SK-N-SH treated with all-trans-retinoic acid at 6 μM for 48 hours (cell line): Measurements from ENCODE around the gene PPP1R12A.

Source experiments
- ATAC-seq: fragments of 200-7000 bp; cut with Tn5 transposase; 3 replicates; pipeline ENCODE4 v1.9.1; 2020; ENCODE audit warnings: mild to moderate bottlenecking, moderate library complexity
- ARNTL ChIP-seq: fragments of 450-650 bp; formaldehyde crosslinking; IDR thresholded peaks from 2 replicates; pipeline ENCODE4 v1.5.0; 2020; ENCODE audit warnings: low read depth, mild to moderate bottlenecking, moderate library complexity, borderline replicate concordance
- BACH2 ChIP-seq: fragments of 250-450 bp; sonication (Bioruptor Pico); IDR thresholded peaks from 2 replicates; pipeline ENCODE4 v1.9.0; 2021; ENCODE audit warnings: mild to moderate bottlenecking, borderline replicate concordance
- CSDC2 ChIP-seq: fragments of 250-450 bp; sonication (Bioruptor Pico); IDR thresholded peaks from 2 replicates; pipeline ENCODE4 v1.5.0; 2020; ENCODE audit warnings: mild to moderate bottlenecking, moderate library complexity
- ESRRG ChIP-seq: fragments of 250-450 bp; sonication (Bioruptor Pico); IDR thresholded peaks from 2 replicates; pipeline ENCODE4 v1.6.1; 2021; ENCODE audit warnings: mild to moderate bottlenecking
- GLIS3 ChIP-seq: fragments of 250-450 bp; sonication (Bioruptor Pico); IDR thresholded peaks from 2 replicates; pipeline ENCODE4 v1.5.0; 2020; ENCODE audit warnings: mild to moderate bottlenecking, moderate library complexity
- ISL1 ChIP-seq: fragments of 250-450 bp; sonication (Bioruptor Pico); IDR thresholded peaks from 2 replicates; pipeline ENCODE4 v2.1.2; 2022; ENCODE audit warnings: mild to moderate bottlenecking, moderate library complexity
- OSR1 ChIP-seq: fragments of 250-450 bp; sonication (Bioruptor Pico); IDR thresholded peaks from 2 replicates; pipeline ENCODE4 v1.8.0; 2022; ENCODE audit warnings: moderate library complexity, mild to moderate bottlenecking, inconsistent platforms
- RARB ChIP-seq: fragments of 250-450 bp; sonication (Bioruptor Pico); IDR thresholded peaks from 2 replicates; pipeline ENCODE4 v1.8.0; 2021; ENCODE audit warnings: mild to moderate bottlenecking, moderate library complexity
- TCF4 ChIP-seq: fragments of 250-450 bp; sonication (Bioruptor Pico); IDR thresholded peaks from 2 replicates; pipeline ENCODE4 v1.8.0; 2021; ENCODE audit warnings: mild to moderate bottlenecking, moderate library complexity, borderline replicate concordance
- TOX ChIP-seq: fragments of 250-450 bp; sonication (Bioruptor Pico); IDR thresholded peaks from 2 replicates; pipeline ENCODE4 v1.8.0; 2021; ENCODE audit warnings: mild to moderate bottlenecking, moderate library complexity, borderline replicate concordance
- ZC3H10 ChIP-seq: fragments of 250-450 bp; sonication (Bioruptor Pico); IDR thresholded peaks from 2 replicates; pipeline ENCODE4 v1.5.1; 2021; ENCODE audit warnings: mild to moderate bottlenecking, moderate library complexity
- ZFP3 ChIP-seq: fragments of 250-450 bp; sonication (Bioruptor Pico); IDR thresholded peaks from 2 replicates; pipeline ENCODE4 v1.5.0; 2020; ENCODE audit warnings: mild to moderate bottlenecking, moderate library complexity
- ZNF565 ChIP-seq: fragments of 450-650 bp; formaldehyde crosslinking; conservative IDR thresholded peaks from 2 replicates; pipeline ENCODE4 v1.5.0; 2020; ENCODE audit warnings: low read depth, mild to moderate bottlenecking, moderate library complexity
- ZNF8 ChIP-seq: fragments of 450-650 bp; formaldehyde crosslinking; IDR thresholded peaks from 2 replicates; pipeline ENCODE4 v1.5.0; 2020; ENCODE audit warnings: mild to moderate bottlenecking, moderate library complexity
- TF ChIP-seq, protein P1 (sequence below): fragments of 250-450 bp; sonication (Bioruptor Pico); IDR thresholded peaks from 2 replicates; pipeline ENCODE4 v1.5.1; 2020; ENCODE audit warnings: low read depth, mild to moderate bottlenecking, moderate library complexity
- TF ChIP-seq, protein P2 (sequence below): fragments of 250-450 bp; sonication (Bioruptor Pico); IDR thresholded peaks from 2 replicates; pipeline ENCODE4 v1.5.0; 2020; ENCODE audit warnings: mild to moderate bottlenecking, moderate library complexity
- TF ChIP-seq, protein P3 (sequence below): fragments of 250-450 bp; sonication (Bioruptor Pico); IDR thresholded peaks from 2 replicates; pipeline ENCODE4 v1.8.0; 2021; ENCODE audit warnings: low read depth, mild to moderate bottlenecking, moderate library complexity, borderline replicate concordance
- TF ChIP-seq, protein P4 (sequence below): fragments of 250-450 bp; sonication (Bioruptor Pico); IDR thresholded peaks from 2 replicates; pipeline ENCODE4 v1.5.1; 2021; ENCODE audit warnings: mild to moderate bottlenecking, moderate library complexity
- TF ChIP-seq, protein P5 (sequence below): fragments of 250-450 bp; sonication (Bioruptor Pico); IDR thresholded peaks from 2 replicates; pipeline ENCODE4 v1.8.0; 2020; ENCODE audit warnings: mild to moderate bottlenecking, moderate library complexity, borderline replicate concordance

PPP1R12A gene

DNA sequence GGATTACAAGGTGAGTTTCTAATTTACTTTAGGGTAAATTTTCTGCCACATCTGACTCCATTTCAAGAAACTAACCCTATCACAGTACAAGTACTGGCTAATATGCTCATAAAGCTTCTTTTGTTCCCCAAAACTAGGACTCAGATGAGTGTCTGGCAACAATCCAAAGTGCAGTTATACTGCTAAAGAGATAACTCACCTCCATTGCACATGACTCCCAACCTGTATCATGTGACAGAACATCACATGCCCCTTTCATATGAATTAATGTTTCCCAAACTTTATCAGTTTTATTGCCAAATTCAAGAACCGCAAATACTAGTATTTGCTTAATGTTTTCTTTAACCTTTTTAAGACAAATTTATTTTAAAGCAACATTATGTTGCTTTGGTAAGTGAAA, 3.9 kb upstream of the PPP1R12A start (continued):
- TF ChIP-seq, protein P1, sequence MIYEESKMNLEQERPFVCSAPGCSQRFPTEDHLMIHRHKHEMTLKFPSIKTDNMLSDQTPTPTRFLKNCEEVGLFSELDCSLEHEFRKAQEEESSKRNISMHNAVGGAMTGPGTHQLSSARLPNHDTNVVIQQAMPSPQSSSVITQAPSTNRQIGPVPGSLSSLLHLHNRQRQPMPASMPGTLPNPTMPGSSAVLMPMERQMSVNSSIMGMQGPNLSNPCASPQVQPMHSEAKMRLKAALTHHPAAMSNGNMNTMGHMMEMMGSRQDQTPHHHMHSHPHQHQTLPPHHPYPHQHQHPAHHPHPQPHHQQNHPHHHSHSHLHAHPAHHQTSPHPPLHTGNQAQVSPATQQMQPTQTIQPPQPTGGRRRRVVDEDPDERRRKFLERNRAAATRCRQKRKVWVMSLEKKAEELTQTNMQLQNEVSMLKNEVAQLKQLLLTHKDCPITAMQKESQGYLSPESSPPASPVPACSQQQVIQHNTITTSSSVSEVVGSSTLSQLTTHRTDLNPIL (CRISPR knock-in tag) = no peak
- TF ChIP-seq TOX (no peak), CSDC2 (no peak), ESRRG (CRISPR knock-in tag) (no peak), ARNTL (CRISPR knock-in tag) (no peak)

DNA sequence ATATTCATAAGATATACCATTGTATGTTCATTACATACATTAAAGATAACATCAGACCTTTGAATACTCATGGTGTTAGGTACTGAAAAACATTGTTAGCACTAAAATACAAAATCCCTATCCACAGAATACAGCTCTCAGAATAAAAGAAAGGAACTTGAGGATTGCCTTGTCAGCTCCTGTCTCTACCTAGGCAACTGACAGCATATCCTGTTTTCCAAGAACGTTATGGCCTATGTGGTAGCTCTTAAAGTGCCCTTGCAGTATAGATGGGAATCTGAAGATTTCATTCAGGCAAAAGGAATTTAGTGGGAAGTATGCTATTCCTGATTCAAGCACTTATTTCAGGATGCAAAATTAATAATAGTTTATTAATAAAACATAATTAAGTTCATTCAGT, 1.8 kb upstream of the PPP1R12A start:
- no peak for TF ChIP-seq RARB
- TF ChIP-seq OSR1 (CRISPR knock-in tag) = no peak
- TF ChIP-seq ZFP3 (CRISPR knock-in tag) = no peak
- TF ChIP-seq, protein P2, sequence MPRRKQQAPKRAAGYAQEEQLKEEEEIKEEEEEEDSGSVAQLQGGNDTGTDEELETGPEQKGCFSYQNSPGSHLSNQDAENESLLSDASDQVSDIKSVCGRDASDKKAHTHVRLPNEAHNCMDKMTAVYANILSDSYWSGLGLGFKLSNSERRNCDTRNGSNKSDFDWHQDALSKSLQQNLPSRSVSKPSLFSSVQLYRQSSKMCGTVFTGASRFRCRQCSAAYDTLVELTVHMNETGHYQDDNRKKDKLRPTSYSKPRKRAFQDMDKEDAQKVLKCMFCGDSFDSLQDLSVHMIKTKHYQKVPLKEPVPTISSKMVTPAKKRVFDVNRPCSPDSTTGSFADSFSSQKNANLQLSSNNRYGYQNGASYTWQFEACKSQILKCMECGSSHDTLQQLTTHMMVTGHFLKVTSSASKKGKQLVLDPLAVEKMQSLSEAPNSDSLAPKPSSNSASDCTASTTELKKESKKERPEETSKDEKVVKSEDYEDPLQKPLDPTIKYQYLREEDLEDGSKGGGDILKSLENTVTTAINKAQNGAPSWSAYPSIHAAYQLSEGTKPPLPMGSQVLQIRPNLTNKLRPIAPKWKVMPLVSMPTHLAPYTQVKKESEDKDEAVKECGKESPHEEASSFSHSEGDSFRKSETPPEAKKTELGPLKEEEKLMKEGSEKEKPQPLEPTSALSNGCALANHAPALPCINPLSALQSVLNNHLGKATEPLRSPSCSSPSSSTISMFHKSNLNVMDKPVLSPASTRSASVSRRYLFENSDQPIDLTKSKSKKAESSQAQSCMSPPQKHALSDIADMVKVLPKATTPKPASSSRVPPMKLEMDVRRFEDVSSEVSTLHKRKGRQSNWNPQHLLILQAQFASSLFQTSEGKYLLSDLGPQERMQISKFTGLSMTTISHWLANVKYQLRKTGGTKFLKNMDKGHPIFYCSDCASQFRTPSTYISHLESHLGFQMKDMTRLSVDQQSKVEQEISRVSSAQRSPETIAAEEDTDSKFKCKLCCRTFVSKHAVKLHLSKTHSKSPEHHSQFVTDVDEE (CRISPR knock-in tag) = no peak
- TF ChIP-seq ZNF8 (CRISPR knock-in tag) = no peak
- TF ChIP-seq ESRRG (CRISPR knock-in tag) = no peak
- TF ChIP-seq, protein P3, sequence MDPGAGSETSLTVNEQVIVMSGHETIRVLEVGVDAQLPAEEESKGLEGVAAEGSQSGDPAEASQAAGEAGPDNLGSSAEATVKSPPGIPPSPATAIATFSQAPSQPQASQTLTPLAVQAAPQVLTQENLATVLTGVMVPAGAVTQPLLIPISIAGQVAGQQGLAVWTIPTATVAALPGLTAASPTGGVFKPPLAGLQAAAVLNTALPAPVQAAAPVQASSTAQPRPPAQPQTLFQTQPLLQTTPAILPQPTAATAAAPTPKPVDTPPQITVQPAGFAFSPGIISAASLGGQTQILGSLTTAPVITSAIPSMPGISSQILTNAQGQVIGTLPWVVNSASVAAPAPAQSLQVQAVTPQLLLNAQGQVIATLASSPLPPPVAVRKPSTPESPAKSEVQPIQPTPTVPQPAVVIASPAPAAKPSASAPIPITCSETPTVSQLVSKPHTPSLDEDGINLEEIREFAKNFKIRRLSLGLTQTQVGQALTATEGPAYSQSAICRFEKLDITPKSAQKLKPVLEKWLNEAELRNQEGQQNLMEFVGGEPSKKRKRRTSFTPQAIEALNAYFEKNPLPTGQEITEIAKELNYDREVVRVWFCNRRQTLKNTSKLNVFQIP (CRISPR knock-in tag) = no peak
- TF ChIP-seq, protein P4, sequence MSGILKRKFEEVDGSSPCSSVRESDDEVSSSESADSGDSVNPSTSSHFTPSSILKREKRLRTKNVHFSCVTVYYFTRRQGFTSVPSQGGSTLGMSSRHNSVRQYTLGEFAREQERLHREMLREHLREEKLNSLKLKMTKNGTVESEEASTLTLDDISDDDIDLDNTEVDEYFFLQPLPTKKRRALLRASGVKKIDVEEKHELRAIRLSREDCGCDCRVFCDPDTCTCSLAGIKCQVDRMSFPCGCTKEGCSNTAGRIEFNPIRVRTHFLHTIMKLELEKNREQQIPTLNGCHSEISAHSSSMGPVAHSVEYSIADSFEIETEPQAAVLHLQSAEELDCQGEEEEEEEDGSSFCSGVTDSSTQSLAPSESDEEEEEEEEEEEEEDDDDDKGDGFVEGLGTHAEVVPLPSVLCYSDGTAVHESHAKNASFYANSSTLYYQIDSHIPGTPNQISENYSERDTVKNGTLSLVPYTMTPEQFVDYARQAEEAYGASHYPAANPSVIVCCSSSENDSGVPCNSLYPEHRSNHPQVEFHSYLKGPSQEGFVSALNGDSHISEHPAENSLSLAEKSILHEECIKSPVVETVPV (CRISPR knock-in tag) = no peak
- TF ChIP-seq BACH2 = no peak
- TF ChIP-seq, protein P1 (CRISPR knock-in tag) = no peak
- ATAC-seq = no peak

DNA sequence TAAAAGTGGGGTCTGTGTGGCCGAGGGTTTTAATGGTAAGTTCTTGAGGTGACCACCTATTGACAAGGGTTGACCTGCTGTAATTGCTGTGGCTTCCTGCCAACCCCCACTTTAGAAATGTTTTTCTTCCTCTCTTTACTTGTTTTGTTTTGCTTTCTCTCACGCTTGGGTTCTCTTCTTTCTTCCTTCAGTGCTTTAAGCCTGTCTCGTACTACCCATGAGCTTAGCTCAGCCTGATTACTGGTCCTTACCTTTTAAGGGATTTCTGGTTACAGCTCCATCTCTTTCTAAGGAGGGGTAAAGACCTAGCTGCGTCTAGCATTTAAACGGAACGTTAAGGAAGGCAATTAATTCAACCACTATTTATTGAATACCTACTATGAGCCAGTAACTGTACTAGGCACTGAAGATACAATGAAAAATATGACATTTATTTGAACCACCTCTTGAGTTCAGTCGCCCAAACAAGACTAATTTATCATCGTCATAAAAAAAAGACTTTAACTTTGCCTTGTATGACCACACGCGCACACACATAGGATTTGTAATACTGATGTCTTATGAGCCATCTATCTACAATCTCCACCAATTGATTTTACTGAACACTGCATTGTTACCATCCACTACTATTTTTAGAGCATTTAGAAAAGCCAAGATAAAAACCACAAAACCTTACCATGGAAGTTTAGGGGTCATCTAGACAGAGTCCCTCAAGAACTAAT, 888 bp upstream of the PPP1R12A start:
- no peak for TF ChIP-seq TCF4 (CRISPR knock-in tag)
- no peak for TF ChIP-seq CSDC2
- TF ChIP-seq ZC3H10 (CRISPR knock-in tag) = no peak
- TF ChIP-seq, protein P5, sequence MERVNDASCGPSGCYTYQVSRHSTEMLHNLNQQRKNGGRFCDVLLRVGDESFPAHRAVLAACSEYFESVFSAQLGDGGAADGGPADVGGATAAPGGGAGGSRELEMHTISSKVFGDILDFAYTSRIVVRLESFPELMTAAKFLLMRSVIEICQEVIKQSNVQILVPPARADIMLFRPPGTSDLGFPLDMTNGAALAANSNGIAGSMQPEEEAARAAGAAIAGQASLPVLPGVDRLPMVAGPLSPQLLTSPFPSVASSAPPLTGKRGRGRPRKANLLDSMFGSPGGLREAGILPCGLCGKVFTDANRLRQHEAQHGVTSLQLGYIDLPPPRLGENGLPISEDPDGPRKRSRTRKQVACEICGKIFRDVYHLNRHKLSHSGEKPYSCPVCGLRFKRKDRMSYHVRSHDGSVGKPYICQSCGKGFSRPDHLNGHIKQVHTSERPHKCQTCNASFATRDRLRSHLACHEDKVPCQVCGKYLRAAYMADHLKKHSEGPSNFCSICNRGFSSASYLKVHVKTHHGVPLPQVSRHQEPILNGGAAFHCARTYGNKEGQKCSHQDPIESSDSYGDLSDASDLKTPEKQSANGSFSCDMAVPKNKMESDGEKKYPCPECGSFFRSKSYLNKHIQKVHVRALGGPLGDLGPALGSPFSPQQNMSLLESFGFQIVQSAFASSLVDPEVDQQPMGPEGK (CRISPR knock-in tag) = no peak
- no peak for TF ChIP-seq ISL1 (CRISPR knock-in tag)
- TF ChIP-seq, protein P3 (CRISPR knock-in tag) = no peak
- TF ChIP-seq ZNF565 (CRISPR knock-in tag) = no peak
- no peak for TF ChIP-seq RARB
- no peak for TF ChIP-seq ZNF8 (CRISPR knock-in tag)
- TF ChIP-seq GLIS3 (CRISPR knock-in tag) = no peak
- TF ChIP-seq ARNTL (CRISPR knock-in tag) = no peak
- ATAC-seq = no peak
